Heart left ventricle (tissue), 16 donors: ENCODE data around the gene WDR83. TPM values are rescaled to one million over a fixed set of nuclear protein-coding genes. Genes with fewer than 3 reads are reported as not detected.

ENCODE experiments used
- ATAC-seq, 4 donors: fragments of 200-7000 bp; cut with Tn5 transposase; one replicate each; pipeline ENCODE4 v1.9.1; 2020 to 2022; ENCODE audit warnings: moderate library complexity in 4 of 4, mild to moderate bottlenecking in 3 of 4, moderate number of reproducible peaks in 1 of 4
- DNase-seq, 5 donors: peaks; one replicate each; pipeline ENCODE4 v3.0.0-alpha.2; 2020
- H3K27ac ChIP-seq, 12 donors: fragments of 200-600 bp; sonication (generic) in 4 of 12; one replicate each; pipeline versions ENCODE4 v1.5.0 to v1.8.0; 2016 to 2022; ENCODE audit warnings: mild to moderate bottlenecking in 2 of 12
- H3K27me3 ChIP-seq, 9 donors: fragments of 200-600 bp; sonication (generic) in 2 of 9; one replicate each; pipeline versions ENCODE4 v1.5.1 to v1.8.0; 2016 to 2022; ENCODE audit warnings: mild to moderate bottlenecking in 3 of 9
- H3K36me3 ChIP-seq, 9 donors: fragments of 200-600 bp; sonication (generic) in 2 of 9; one replicate each; pipeline versions ENCODE4 v1.5.0 to v1.8.0; 2018 to 2022; ENCODE audit warnings: mild to moderate bottlenecking in 2 of 9
- H3K4me1 ChIP-seq, 12 donors: fragments of 200-600 bp; sonication (generic) in 4 of 12; one replicate each; pipeline versions ENCODE4 v1.5.0 to v1.8.0; 2016 to 2022; ENCODE audit warnings: mild to moderate bottlenecking in 3 of 12
- H3K4me3 ChIP-seq, 12 donors: fragments of 200-600 bp; sonication (generic) in 4 of 12; one replicate each; pipeline versions ENCODE4 v1.5.0 to v1.8.0; 2017 to 2022; ENCODE audit warnings: mild to moderate bottlenecking in 9 of 12, moderate library complexity in 4 of 12
- H3K9me3 ChIP-seq, 12 donors: fragments of 200-600 bp; sonication (generic) in 4 of 12; one replicate each; pipeline versions ENCODE4 v1.5.0 to v1.8.0; 2016 to 2022; ENCODE audit warnings: mild to moderate bottlenecking in 1 of 12
- POLR2A ChIP-seq, 2 donors: fragments of 450-650 bp; IDR thresholded peaks; one replicate each; pipeline ENCODE4 v1.6.1; 2017; ENCODE audit warnings: antibody characterized with exemption in 2 of 2, mild to moderate bottlenecking in 2 of 2, moderate library complexity in 2 of 2
- whole genome bisulfite sequencing, 4 donors: extraction: QIAGEN DNeasy Blood & Tissue Kit in 2 of 4; methylation state at CpG; one replicate each; pipeline versions ENCODE4 v1.1.5 to v1.1.7; 2013 to 2018; 5-methylcytosine and 5-hydroxymethylcytosine counted together
- intact Hi-C, 10 donors: fragments of 100-400 bp; cut with DNase I; formaldehyde crosslinking; loops; one replicate each; pipeline versions ENCODE4 v1.11.1 to v1.14.2; 2022
- polyA plus RNA-seq, 2 donors: library from polyadenylated mRNA; stranded (reverse); fragments of 200-250 nt; gene quantifications; one replicate each; pipeline ENCODE4 v1.2.3, GENCODE V29; 2013
- total RNA-seq, 9 donors: library from RNA; depleted of rRNA in 2 of 9; stranded (reverse); fragments of >200 nt in 2 of 9; fragmentation: NEBNext Ultra II Directional in 3 of 9; extraction: Animal tissue kit (Norgen Biotek cat#: 25700) in 3 of 9; gene quantifications; one replicate each; pipeline versions ENCODE4 v1.1.0 to v1.2.4, GENCODE V29; 2016 to 2023
- TF ChIP-seq, protein P1 (sequence below), 12 donors: fragments of 200-600 bp; sonication (generic) in 4 of 12; IDR thresholded peaks; one replicate each; pipeline versions ENCODE4 v1.5.0 to v1.8.0; 2018 to 2022; ENCODE audit warnings: antibody characterized with exemption in 12 of 12, mild to moderate bottlenecking in 5 of 12
- donor health status: ischemic (EF 13 %, LVEDD 7.1; RV severe dilation, severe dysfunction).
- donor health status: healthy with polysubstance abuse.
- donor health status: DM: no; HTN: yes; CAD: no.
- donor health status: DM: no; HTN: no; CAD: no.
- donor health status: ischemic (EF 25% LVEDD 6.9; RV normal size, moderate dysfunction).
- donor health status: ischemic (EF 25% LVEDD 5.7; RV mildly dilated, moderate dysfunction).
- donor health status: healthy.
- donor health status: DM: yes; HTN: yes; CAD: no.
- donor health status: ischemic (EF 35%, LVEDD 5.7; RV mildly dilated, moderate dysfunction).
- donor health status: nonischemic (EF 11% LVEDD 7.7; RV severe dilation, severe dysfunction).
- donor health status: DM: yes; HTN: yes; CAD: no.
- donor health status: PGD.
- donor health status: ischemic (EF 29% LVEDD 5.4; RV normal size, mild dysfunction).
- donor health status: nonischemic (EF 23%, LVEDD 6.1; RV moderate dilation, normal function).

WDR83 gene
- total and polyA plus RNA-seq, 11 donors, result 6.0 to 13.0 (median 7.9) TPM

DNA sequence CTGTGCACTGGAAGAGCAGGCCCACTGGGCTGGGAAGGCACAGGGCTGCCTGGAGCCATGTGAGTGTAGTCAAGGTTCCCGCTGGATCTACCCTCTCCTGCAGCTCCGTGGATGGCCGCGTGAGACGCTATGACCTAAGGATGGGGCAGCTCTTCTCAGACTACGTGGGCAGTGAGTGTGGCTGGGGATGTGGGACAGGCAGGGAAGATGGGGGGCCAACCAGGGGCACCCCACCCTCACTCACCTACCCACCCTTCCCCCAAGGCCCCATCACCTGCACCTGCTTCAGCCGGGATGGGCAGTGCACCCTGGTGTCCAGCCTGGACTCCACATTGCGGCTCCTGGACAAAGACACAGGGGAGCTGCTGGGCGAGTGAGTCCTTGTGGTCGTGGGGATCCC, 6.1 kb downstream of the WDR83 start:
- 76 to 89% (median 84%) methylated on average over 2 to 10 of the region's 10 CpGs for WGBS, 4 donors
- no peaks in the 10 kb centered on the region for H3K9me3 ChIP-seq

GRCh38 chr19:12675399-12675798, 8.8 kb downstream of the WDR83 start:
- Histone ChIP-seq H3K4me3 (no peak overlapping the region), H3K27me3 (no peaks in the 10 kb centered on the region), H3K4me1 (peaks cover 2 to 15% (median 8%) of the 10 kb centered on the region in 12 donors), H3K27ac (no peak overlapping the region), H3K36me3 (peaks cover 0 to 88% (median 78%) of the 10 kb centered on the region in 9 donors), H3K9me3 (no peaks in the 10 kb centered on the region)
- 87 to 95% (median 92%) methylated on average over 10 of the region's 10 CpGs for WGBS, 4 donors
- DNase-seq, result no peak
- ATAC-seq, result no peak
- TF ChIP-seq, protein P1, sequence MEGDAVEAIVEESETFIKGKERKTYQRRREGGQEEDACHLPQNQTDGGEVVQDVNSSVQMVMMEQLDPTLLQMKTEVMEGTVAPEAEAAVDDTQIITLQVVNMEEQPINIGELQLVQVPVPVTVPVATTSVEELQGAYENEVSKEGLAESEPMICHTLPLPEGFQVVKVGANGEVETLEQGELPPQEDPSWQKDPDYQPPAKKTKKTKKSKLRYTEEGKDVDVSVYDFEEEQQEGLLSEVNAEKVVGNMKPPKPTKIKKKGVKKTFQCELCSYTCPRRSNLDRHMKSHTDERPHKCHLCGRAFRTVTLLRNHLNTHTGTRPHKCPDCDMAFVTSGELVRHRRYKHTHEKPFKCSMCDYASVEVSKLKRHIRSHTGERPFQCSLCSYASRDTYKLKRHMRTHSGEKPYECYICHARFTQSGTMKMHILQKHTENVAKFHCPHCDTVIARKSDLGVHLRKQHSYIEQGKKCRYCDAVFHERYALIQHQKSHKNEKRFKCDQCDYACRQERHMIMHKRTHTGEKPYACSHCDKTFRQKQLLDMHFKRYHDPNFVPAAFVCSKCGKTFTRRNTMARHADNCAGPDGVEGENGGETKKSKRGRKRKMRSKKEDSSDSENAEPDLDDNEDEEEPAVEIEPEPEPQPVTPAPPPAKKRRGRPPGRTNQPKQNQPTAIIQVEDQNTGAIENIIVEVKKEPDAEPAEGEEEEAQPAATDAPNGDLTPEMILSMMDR (IDR thresholded peaks at IDR 0.05), result no peak
- no peak for TF ChIP-seq POLR2A (IDR thresholded peaks at IDR 0.05)
- intact Hi-C loops, result loop anchor here in 4 of 10 donors (5.0 to 10.0 kb wide), 3 partner anchors 113 to 172 kb away; no protein-coding TSS in a partner anchor

More for the DNA sequence above, 6.1 kb downstream of the WDR83 start:
- Histone ChIP-seq H3K4me3 (no peak overlapping the region), H3K36me3 (peaks cover 0 to 71% (median 55%) of the 10 kb centered on the region in 9 donors), H3K4me1 (peaks cover 9 to 28% (median 21%) of the 10 kb centered on the region in 12 donors), H3K27ac (no peak overlapping the region), H3K27me3 (no peaks in the 10 kb centered on the region)
- no peak for ATAC-seq
- TF ChIP-seq POLR2A (IDR thresholded peaks at IDR 0.05), result no peak
- TF ChIP-seq, protein P1 (IDR thresholded peaks at IDR 0.05), result no peak
- intact Hi-C loops, result loop anchor here in 7 of 10 donors (1.0 to 10.0 kb wide), 5 partner anchors 60 to 172 kb away; partner anchors contain the start of genes ZNF490 (in 1 of the 7) and ZNF791 (in 1 of the 7)
- no peak for DNase-seq

- 77 to 92% (median 91%) methylated on average over 9 to 15 of the region's 15 CpGs for WGBS, 4 donors
- Histone ChIP-seq H3K27me3 (no peaks in the 10 kb centered on the region), H3K9me3 (no peaks in the 10 kb centered on the region), H3K36me3 (peaks cover 0 to 88% (median 78%) of the 10 kb centered on the region in 9 donors), H3K4me3 (no peak overlapping the region), H3K4me1 (peaks cover 0 to 16% (median 7%) of the 10 kb centered on the region in 12 donors), H3K27ac (no peak overlapping the region)
- intact Hi-C loops, result loop anchor here in 4 of 10 donors (5.0 to 10.0 kb wide), 3 partner anchors 114 to 171 kb away; no protein-coding TSS in a partner anchor
- peak in 1 of 4 donors; percentile 7 for ATAC-seq
- TF ChIP-seq POLR2A (IDR thresholded peaks at IDR 0.05), result no peak
- TF ChIP-seq, protein P1 (IDR thresholded peaks at IDR 0.05), result no peak
- DNase-seq, result no peak
Measured at GRCh38 chr19:12675940-12676339, 9.3 kb downstream of the WDR83 start.

DNA sequence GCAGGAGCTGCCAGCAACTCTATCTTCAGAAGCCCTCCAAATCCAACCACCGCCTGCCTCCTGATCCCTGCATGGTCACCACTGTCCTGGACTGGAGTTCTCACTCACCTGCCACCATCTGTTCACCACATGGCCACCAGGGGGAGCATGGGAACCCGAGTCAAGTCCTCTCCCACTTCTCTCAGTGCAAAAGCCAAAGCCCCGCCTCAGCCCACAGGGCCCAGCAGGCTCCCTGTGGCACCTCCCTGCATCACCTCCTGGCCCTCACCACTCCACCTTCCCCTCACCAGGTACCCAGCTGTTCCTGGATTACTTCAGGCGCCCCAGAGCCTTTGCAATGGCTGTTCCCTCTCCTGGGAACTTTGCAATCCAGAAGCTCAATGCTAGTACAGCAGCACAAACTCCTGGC, 9.8 kb downstream of the WDR83 start:
- Histone ChIP-seq H3K27me3 (no peaks in the 10 kb centered on the region), H3K4me3 (no peak overlapping the region), H3K36me3 (peaks cover 0 to 88% (median 78%) of the 10 kb centered on the region in 9 donors), H3K9me3 (no peaks in the 10 kb centered on the region), H3K27ac (no peak overlapping the region), H3K4me1 (peaks cover 0 to 19% (median 8%) of the 10 kb centered on the region in 12 donors)
- ATAC-seq (peak in 3 of 4 donors; percentile 38 to 51 (median 44)), DNase-seq (peak; percentile 73 to 88 (median 82))
- intact Hi-C loops, result loop anchor here in 4 of 10 donors (5.0 to 10.0 kb wide), 3 partner anchors 114 to 171 kb away; no protein-coding TSS in a partner anchor
- WGBS, 4 donors, result 19 to 37% (median 28%) methylated on average over 4 of the region's 4 CpGs
- TF ChIP-seq, protein P1 (IDR thresholded peaks at IDR 0.05), result peak; percentile 67 to 85 (median 80)
- TF ChIP-seq POLR2A (IDR thresholded peaks at IDR 0.05), result no peak
